CD4-positive, alpha-beta T cell treated with Interleukin-1 beta for 1 hour (primary cell): ENCODE data around the gene PPP1R37.
A peak's percentile ranks its signal among the peaks of the same experiment; 100 is the strongest.
"Not testable (repeated sequence)": the region's sequence is repeated elsewhere in the genome, so short reads cannot be mapped to it uniquely, and the experiment has no call there.

Source experiments
- DNase-seq, 2 donors: peaks; one replicate each; pipeline ENCODE4 v3.0.0-alpha.2; 2020 to 2022

Gene PPP1R37

GRCh38 chr19:45097450-45097775 is 4.4 kb downstream of the PPP1R37 start:
- no peak for DNase-seq

- no peak for DNase-seq
Observed at GRCh38 chr19:45097776-45098520, 5.0 kb downstream of the PPP1R37 start.

- DNase-seq = no peak
Observed at GRCh38 chr19:45098521-45099466, 5.8 kb downstream of the PPP1R37 start.

GRCh38 chr19:45099467-45100191 is 6.7 kb downstream of the PPP1R37 start:
- DNase-seq = no peak

GRCh38 chr19:45100201-45100600 is 7.2 kb downstream of the PPP1R37 start:
- no peak for DNase-seq

GRCh38 chr19:45100846-45101252 is 7.9 kb downstream of the PPP1R37 start:
- no peak for DNase-seq

GRCh38 chr19:45101806-45102205 is 8.8 kb downstream of the PPP1R37 start:
- no peak for DNase-seq

- DNase-seq = no peak
Observed at GRCh38 chr19:45102481-45102880, 9.5 kb downstream of the PPP1R37 start.

GRCh38 chr19:45103156-45103507 is 10.2 kb downstream of the PPP1R37 start:
- DNase-seq = peak; percentile 51 to 53

- DNase-seq = peak in 1 of 2 donors; percentile 9
Observed at GRCh38 chr19:45103508-45104319, 10.7 kb downstream of the PPP1R37 start.

GRCh38 chr19:45104658-45105349 is 11.8 kb downstream of the PPP1R37 start:
- no peak for DNase-seq

- DNase-seq = not testable (repeated sequence)
Observed at GRCh38 chr19:45106363-45106762, 13.4 kb downstream of the PPP1R37 start.

- DNase-seq = no peak
Observed at GRCh38 chr19:45107621-45108150, 14.7 kb downstream of the PPP1R37 start.

GRCh38 chr19:45110851-45111266 is 17.9 kb downstream of the PPP1R37 start:
- DNase-seq = no peak

- no peak for DNase-seq
Observed at GRCh38 chr19:45112111-45112827, 19.3 kb downstream of the PPP1R37 start.

- DNase-seq = no peak
Observed at GRCh38 chr19:45113628-45114027, 20.6 kb downstream of the PPP1R37 start.

GRCh38 chr19:45114116-45114515 is 21.1 kb downstream of the PPP1R37 start:
- no peak for DNase-seq

- DNase-seq = peak in 1 of 2 donors; percentile 28
Observed at GRCh38 chr19:45115809-45116615, 23.0 kb downstream of the PPP1R37 start.

- DNase-seq = peak; percentile 24 to 33
Observed at GRCh38 chr19:45117167-45117594, 24.2 kb downstream of the PPP1R37 start.

- DNase-seq = no peak
Observed at GRCh38 chr19:45117671-45118070, 24.7 kb downstream of the PPP1R37 start.
